ENCODE results near the gene LCE3D. TPM values are rescaled to one million over a fixed set of nuclear protein-coding genes. Genes with fewer than 3 reads are reported as not detected.

The LCE3D gene
- total and polyA plus RNA-seq, 9 of the 15 experiments (the other 6 are each of a cell fraction or from before 2014, with no cell fraction given), result not detected

DNA sequence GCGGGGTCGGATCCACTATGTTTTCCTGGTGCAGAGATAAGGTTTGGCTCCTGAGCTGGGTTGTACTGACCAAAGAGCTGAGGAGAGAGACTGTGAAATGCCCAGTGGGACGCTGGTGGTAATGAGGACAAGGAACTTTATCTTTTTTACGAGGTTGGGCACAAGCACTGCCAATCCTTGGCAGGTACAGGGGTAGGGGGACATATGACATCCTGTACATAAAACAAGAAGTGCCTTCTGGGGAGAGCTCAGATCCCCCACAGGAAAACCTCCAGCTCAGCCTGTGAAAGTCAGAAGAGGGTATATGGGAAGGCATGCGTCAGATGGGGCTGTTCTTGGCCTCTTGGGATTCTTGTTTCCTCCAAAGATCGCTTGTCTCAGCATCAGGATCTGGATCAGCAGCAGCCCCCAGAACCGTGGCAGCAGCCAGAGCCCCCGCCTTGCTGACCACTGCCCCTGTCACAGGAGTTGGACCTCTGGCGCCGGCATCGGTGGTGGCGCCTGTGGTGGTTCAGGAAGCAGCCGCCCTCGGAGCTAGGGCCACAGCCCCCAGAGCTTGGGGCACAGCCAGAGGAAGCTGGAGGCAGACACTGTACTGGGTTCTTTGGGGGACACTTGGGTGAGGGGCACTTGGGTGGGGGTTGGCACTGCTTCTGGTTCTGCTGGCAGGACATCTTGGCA lies 14.6 kb downstream of the LCE3D start (continued):
- TF ChIP-seq FOXP4 (CRISPR knock-in tag; IDR thresholded peaks at IDR 0.05; ENCODE audit: borderline replicate concordance) (no peak), SMAD3 (CRISPR knock-in tag; conservative IDR thresholded peaks at IDR 0.05) (no peak), MTA3 (IDR thresholded peaks at IDR 0.05; ENCODE audit: borderline replicate concordance) (no peak), NR2F6 (CRISPR knock-in tag; IDR thresholded peaks at IDR 0.05) (no peak), MITF (IDR thresholded peaks at IDR 0.05) (no peak), ZKSCAN8 (CRISPR knock-in tag; IDR thresholded peaks at IDR 0.05) (no peak), ZNF644 (tag; IDR thresholded peaks at IDR 0.05; ENCODE audit: low read depth) (no peak), TOE1 (IDR thresholded peaks at IDR 0.05; ENCODE audit: borderline replicate concordance) (no peak), TOE1 (CRISPR knock-in tag; IDR thresholded peaks at IDR 0.05; ENCODE audit: borderline replicate concordance, low read depth) (no peak), FOSL1 (tag; conservative IDR thresholded peaks at IDR 0.05) (no peak)
- TF ChIP-seq, protein P1, sequence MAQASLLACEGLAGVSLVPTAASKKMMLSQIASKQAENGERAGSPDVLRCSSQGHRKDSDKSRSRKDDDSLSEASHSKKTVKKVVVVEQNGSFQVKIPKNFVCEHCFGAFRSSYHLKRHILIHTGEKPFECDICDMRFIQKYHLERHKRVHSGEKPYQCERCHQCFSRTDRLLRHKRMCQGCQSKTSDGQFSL (CRISPR knock-in tag; IDR thresholded peaks at IDR 0.05), result no peak
- TF ChIP-seq, protein P1 (tag; IDR thresholded peaks at IDR 0.05), result no peak
- TF ChIP-seq, protein P2, sequence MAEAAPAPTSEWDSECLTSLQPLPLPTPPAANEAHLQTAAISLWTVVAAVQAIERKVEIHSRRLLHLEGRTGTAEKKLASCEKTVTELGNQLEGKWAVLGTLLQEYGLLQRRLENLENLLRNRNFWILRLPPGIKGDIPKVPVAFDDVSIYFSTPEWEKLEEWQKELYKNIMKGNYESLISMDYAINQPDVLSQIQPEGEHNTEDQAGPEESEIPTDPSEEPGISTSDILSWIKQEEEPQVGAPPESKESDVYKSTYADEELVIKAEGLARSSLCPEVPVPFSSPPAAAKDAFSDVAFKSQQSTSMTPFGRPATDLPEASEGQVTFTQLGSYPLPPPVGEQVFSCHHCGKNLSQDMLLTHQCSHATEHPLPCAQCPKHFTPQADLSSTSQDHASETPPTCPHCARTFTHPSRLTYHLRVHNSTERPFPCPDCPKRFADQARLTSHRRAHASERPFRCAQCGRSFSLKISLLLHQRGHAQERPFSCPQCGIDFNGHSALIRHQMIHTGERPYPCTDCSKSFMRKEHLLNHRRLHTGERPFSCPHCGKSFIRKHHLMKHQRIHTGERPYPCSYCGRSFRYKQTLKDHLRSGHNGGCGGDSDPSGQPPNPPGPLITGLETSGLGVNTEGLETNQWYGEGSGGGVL (CRISPR knock-in tag; IDR thresholded peaks at IDR 0.05), result no peak
- TF ChIP-seq, protein P3, sequence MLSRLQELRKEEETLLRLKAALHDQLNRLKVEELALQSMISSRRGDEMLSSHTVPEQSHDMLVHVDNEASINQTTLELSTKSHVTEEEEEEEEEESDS (CRISPR knock-in tag; IDR thresholded peaks at IDR 0.05), result no peak
- TF ChIP-seq, protein P4, sequence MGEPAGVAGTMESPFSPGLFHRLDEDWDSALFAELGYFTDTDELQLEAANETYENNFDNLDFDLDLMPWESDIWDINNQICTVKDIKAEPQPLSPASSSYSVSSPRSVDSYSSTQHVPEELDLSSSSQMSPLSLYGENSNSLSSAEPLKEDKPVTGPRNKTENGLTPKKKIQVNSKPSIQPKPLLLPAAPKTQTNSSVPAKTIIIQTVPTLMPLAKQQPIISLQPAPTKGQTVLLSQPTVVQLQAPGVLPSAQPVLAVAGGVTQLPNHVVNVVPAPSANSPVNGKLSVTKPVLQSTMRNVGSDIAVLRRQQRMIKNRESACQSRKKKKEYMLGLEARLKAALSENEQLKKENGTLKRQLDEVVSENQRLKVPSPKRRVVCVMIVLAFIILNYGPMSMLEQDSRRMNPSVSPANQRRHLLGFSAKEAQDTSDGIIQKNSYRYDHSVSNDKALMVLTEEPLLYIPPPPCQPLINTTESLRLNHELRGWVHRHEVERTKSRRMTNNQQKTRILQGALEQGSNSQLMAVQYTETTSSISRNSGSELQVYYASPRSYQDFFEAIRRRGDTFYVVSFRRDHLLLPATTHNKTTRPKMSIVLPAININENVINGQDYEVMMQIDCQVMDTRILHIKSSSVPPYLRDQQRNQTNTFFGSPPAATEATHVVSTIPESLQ (CRISPR knock-in tag; IDR thresholded peaks at IDR 0.05), result no peak
